ENCODE measurements around the gene CDH11.

Gene CDH11

GRCh38 chr16:65117811-65118448 lies 3.9 kb downstream of the CDH11 start:
- DNase-seq (ENCODE audit: low read depth in 1 of 2, low spot score in 1 of 2): peak in 1 of 2 donors; percentile 7

DNA sequence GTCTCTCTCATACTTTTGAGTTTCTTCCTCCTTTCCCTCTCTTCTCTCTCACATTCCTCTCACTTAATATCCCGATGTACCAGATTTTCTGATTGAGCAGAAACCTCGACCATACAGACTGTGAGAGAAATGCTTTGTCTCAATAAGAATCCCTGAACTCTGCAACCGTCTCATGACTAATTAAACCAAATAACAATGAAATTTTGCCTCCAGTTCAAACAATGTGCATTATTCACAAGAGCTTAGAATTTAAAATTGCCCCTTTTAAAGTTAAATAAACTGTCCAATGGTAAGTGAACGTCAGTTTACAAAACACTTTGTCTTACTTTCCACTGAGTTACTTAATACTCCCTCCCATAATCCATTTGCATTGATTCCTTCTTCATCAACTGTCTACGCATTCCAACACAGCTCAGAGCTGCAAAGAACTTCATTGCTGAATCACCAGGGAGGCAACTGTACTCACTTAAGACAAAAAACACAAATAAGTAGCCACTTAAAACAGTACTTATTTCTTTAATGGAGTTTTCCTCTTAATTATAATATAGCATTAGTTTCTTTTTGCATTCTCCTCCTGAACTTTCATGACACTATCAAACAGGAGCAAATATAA lies 4.9 kb downstream of the CDH11 start:
- DNase-seq (ENCODE audit: low read depth in 1 of 2, low spot score in 1 of 2): no peak

GRCh38 chr16:65116216-65116615 lies 5.6 kb downstream of the CDH11 start:
- no peak for DNase-seq (ENCODE audit: low read depth in 1 of 2, low spot score in 1 of 2)

- no peak for DNase-seq (ENCODE audit: low read depth in 1 of 2, low spot score in 1 of 2)
These were observed 7.3 kb downstream of the CDH11 start for GRCh38 chr16:65114527-65114926.

DNA sequence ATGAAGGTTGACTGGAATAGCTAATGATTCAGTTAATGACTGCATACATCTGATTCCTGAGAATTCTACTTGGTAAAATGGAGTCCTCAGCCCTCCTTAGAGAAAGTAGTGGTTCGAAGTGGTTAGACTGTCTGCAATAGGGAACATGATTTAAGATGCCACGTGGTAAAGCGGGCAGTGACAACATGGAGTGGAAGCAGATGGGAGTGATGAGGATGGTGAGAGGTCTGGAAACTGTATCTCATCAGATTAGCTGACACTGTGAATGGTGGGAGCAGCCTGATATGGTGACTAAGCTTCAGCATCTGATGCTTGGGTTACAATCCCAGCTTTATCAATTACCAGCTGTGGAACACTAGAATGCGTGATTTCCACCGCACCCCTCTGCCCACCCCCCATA lies 8.4 kb downstream of the CDH11 start:
- DNase-seq (ENCODE audit: low read depth in 1 of 2, low spot score in 1 of 2): no peak

DNA sequence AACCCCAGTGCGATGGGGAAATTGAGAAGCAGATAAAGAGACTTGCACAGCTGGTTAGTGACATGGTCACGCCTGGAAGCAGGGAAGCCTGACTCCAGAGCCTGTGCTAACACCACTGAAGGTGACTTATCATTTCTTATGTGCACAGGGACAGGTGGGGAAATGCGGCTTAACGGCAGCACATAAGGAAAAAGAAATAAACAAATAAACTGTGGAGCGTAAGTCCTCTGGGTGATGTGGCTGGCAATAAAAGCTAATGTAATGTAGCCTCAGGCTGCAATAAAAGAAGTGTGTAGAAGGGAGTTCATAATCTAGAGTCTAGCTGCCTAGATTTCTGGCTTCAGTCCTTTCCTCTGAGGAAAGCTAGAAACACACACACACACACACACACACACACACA lies 10.6 kb downstream of the CDH11 start:
- no peak for DNase-seq (ENCODE audit: low read depth in 1 of 2, low spot score in 1 of 2)

GRCh38 chr16:65106757-65107156 lies 15.1 kb downstream of the CDH11 start:
- DNase-seq (ENCODE audit: low read depth in 1 of 2, low spot score in 1 of 2): no peak

DNA sequence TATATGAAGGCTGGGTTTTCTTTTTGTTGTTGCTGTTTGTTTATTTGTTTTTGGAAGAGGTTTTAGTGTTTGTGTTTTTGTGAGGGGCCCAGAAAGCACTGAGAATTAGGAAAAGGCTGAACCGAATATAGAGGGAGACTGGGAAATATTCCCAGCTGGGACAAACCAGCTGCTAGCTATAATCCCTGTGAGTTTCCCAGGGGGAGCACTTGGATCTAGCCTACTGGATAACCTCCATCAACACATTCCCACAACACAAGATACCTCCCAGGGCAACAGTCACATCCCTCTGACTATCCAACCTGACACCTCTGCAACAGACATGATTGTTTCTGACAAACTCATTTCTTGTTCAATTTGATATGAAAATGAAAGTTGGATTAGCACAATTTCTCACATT lies 16.7 kb downstream of the CDH11 start:
- DNase-seq (ENCODE audit: low read depth in 1 of 2, low spot score in 1 of 2): no peak

DNA sequence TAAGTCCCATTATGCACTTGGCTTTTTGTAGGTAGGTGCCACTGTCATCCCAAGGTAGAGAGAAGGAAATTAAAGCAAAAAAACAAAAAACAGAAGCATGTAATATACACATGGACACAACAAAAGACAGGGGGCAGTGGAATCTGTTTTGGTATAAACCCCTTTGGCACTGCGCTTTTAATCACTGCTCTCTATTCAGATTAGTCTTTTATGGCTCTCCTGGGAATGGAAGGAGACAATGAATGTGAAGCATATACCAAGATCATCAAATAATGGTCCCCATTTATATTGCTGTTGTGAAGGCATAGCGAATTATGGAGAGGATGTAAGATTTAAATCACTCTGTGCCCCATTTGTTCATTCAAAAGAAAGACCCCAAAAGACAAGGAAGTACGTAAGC lies 17.4 kb downstream of the CDH11 start:
- DNase-seq (ENCODE audit: low read depth in 1 of 2, low spot score in 1 of 2): no peak

DNA sequence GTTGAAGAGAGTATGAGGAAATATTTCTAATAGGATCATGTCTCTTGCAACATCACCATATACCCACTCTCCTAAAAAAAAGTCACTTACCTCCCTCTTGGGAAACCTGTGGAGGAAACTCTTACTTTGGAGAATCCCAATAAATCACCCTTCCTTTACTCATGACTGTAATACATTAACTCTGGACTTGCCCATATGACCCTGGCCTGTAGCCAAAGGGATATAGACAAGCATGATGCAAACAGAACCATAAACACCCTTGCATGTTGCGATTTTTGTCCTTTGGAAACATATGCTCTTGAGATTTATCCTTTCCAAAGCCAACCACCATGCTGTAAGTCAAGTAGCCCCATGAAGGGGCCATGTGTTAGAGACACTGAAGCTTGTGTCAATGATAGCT lies 19.5 kb downstream of the CDH11 start:
- no peak for DNase-seq (ENCODE audit: low read depth in 1 of 2, low spot score in 1 of 2)

DNA sequence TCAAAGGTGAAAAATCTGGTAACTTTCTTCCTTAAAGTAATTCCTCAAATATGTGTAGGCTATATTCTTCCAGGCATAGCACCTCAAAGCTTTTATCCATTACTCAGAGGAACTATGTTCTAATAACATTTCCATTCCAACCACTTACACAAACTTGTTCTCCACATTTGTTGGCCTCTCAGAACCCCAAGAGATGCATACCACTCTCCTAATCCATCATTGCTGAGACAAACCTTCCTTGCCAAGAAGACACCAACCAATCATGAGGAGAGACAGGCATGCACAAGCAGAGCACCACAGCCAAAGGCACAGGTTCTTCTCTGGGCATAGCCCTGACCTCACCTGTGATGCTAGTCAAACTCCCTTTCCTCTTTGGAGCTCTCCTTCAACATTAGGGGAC lies 20.9 kb downstream of the CDH11 start:
- DNase-seq (ENCODE audit: low read depth in 1 of 2, low spot score in 1 of 2): no peak

DNA sequence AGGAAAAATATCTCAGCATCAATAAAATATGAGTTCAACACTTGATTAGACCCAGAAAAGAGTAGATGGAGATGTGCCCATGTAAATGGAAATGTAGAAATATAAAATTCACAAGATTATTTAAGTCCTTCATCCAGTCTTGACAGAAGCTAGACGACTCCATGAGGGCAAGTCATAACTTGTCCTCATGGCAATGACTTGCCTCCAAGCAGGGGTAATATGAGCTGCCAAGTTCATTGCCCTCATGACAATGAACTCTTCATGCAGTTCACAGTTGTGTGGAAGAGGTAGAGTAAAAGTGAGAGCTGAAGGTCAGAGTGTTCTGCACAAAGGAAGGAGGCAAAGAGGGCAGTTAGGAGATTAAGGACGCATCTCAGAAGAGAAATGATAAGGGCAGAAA lies 22.3 kb downstream of the CDH11 start:
- DNase-seq (ENCODE audit: low read depth in 1 of 2, low spot score in 1 of 2): no peak

DNA sequence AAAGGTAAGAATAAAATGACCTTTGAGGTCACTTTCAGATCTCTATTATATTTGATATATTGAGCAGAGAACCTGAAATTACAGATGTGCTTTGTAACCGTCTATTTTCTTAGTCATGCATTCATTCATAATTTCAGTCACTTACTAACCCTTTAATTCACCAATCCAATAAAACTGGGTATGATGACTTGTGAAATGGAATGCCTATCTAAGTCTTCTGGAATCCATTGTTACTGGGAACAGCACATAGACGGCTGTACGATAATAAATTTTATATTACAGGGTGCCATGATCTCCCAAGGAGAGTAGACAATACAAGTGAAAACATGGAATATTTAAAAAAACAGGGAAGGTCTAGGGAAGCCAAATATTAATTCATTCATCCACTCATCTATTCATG lies 22.9 kb downstream of the CDH11 start:
- no peak for DNase-seq (ENCODE audit: low read depth in 1 of 2, low spot score in 1 of 2)

GRCh38 chr16:65097296-65097695 lies 24.6 kb downstream of the CDH11 start:
- no peak for DNase-seq (ENCODE audit: low read depth in 1 of 2, low spot score in 1 of 2)

GRCh38 chr16:65095906-65096305 lies 26.0 kb downstream of the CDH11 start:
- DNase-seq (ENCODE audit: low read depth in 1 of 2, low spot score in 1 of 2): no peak

DNA sequence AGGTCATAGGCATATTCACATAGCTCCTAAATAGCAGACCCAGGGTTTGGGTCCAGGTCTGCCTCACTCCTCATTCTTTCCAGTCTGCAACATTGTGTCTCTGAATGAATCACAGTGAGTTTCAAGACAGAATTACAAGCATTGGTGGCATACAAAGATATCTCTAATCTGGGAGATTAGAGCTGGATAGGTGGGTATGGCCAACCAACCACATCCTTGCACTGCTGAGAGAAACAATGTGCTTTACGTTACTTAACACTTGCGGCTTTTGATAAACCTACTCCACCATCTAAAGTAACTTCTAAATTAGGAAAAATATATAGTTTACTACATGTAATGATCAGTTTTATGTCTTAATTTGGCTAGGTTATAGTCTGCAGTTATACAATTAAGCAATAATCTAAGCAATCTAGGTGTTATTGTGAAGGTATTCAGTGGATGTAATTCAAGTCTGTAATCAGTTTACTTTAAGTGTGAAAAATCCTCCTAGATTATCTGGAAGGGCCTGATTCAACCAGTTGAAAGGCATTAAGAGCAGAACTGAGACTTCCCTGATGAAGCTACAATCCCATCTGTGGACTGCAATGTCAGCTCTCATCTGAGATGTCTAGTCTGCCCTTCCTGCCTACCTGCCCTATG lies 26.7 kb downstream of the CDH11 start:
- DNase-seq (ENCODE audit: low read depth in 1 of 2, low spot score in 1 of 2): no peak

DNA sequence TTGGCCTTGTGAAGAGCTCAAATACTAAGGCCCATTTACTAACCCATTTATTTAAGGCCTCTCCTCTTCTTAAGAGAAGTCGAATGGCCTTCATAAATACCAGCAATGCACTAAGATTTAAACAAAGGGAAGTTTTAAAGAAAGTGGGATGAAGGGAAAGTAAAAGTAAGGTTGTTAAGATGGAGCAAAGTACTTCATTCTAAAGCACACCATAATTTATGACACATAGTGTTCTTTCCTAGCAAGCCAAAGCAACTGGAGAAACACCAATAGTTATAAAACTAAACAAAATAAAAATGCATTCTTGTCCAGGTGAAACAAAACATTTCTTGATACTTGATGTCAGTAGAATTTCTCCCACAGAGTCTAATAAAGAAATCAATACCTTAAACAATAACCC lies 27.9 kb downstream of the CDH11 start:
- no peak for DNase-seq (ENCODE audit: low read depth in 1 of 2, low spot score in 1 of 2)

- DNase-seq (ENCODE audit: low read depth in 1 of 2, low spot score in 1 of 2): no peak
These were observed 38.6 kb downstream of the CDH11 start for GRCh38 chr16:65083164-65083857.

DNA sequence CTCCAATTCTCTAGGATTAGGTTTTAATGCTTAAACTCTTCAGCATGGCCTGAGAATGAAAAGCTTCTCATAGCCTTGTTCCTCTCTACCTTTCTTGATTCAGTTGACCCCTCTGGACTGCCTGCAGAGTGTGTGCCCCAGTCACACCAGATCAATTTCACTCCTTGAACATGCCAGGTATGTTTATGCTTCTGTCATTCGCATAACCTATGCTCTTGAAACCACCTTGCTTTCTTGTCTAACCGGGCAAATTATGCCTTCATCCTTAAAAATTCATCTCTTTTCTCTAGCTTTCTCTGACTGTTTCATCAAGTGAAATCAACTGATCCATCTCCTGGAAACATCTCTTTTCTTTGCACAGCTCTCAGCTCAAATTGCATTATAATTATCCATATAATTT lies 42.3 kb downstream of the CDH11 start:
- no peak for DNase-seq (ENCODE audit: low read depth in 1 of 2, low spot score in 1 of 2)

- DNase-seq (ENCODE audit: low read depth in 1 of 2, low spot score in 1 of 2): no peak
These were observed 44.7 kb downstream of the CDH11 start for GRCh38 chr16:65077181-65077580.

DNA sequence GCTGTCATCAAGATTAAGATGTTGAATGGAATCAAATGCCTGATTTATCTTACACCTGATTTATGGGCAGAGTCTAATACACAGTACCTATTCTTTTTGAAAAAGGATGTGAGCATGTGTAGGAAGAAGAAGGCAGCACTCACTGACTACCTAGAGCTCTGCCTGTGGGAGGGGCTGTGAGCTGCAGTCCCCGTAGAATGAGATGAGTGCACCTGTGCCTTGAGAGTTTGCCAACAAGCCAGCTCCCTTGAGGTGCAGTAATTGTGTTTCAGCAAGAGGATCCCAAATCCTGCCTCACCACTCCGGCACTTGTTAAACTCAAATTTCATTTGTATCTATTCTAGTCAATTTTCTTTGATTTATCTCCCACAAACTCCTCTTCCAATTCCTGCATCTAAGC lies 46.0 kb downstream of the CDH11 start:
- DNase-seq (ENCODE audit: low read depth in 1 of 2, low spot score in 1 of 2): no peak

Measured in activated CD4-positive, alpha-beta T cell treated with anti-CD3 and anti-CD28 coated beads, Interleukin-2, amount 50 U/mL, for 24 hours (primary cell).